ENCODE results near the gene TLR1. TPM values are rescaled to one million over a fixed set of nuclear protein-coding genes. Genes with fewer than 3 reads are reported as not detected.
"Not testable (repeated sequence)": the region's sequence is repeated elsewhere in the genome, so short reads cannot be mapped to it uniquely, and the experiment has no call there.

The TLR1 gene
- total RNA-seq, 1 donor from 2014 or later = 3.1 TPM

DNA sequence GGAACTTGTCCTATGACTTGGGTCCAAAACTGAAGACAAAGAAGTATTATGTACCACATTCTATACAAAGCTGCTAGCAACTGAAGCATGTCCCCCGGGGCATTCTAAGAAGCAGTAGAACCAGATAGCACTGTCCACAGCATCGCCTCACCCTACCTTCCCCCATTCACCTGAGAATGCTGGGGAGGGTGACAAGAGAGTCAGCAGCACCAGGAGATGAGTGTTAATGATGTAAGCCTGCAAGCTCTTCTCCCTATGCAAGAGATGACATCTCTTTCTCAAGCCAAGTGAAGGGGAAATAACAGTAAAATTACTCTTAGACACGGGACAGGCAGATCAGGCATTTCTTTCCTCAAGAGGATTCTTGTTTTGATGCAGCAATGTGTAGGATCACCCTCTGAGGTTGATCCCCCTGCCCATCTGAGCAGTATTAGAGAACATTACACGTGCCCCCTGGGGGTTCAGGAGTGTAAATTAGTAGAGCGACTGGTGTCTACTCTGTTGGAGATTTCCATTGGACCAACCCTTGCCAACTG, 13.9 kb upstream of the TLR1 start:
- DNase-seq (ENCODE audit: low spot score, unreplicated experiment) = no peak
- peaks cover 17% of the 10 kb centered on the region for H3K9me3 Mint-ChIP-seq (ENCODE audit: low read depth)
- peaks cover 3% of the 10 kb centered on the region for H3K4me1 Mint-ChIP-seq (ENCODE audit: low read depth)
- H3K36me3 Mint-ChIP-seq (ENCODE audit: insufficient read depth) = peaks cover 5% of the 10 kb centered on the region
- no peak overlapping the region for H3K27ac Mint-ChIP-seq
- no peak overlapping the region for H3K4me3 Mint-ChIP-seq (ENCODE audit: low read depth)
- TF ChIP-seq, protein P1, sequence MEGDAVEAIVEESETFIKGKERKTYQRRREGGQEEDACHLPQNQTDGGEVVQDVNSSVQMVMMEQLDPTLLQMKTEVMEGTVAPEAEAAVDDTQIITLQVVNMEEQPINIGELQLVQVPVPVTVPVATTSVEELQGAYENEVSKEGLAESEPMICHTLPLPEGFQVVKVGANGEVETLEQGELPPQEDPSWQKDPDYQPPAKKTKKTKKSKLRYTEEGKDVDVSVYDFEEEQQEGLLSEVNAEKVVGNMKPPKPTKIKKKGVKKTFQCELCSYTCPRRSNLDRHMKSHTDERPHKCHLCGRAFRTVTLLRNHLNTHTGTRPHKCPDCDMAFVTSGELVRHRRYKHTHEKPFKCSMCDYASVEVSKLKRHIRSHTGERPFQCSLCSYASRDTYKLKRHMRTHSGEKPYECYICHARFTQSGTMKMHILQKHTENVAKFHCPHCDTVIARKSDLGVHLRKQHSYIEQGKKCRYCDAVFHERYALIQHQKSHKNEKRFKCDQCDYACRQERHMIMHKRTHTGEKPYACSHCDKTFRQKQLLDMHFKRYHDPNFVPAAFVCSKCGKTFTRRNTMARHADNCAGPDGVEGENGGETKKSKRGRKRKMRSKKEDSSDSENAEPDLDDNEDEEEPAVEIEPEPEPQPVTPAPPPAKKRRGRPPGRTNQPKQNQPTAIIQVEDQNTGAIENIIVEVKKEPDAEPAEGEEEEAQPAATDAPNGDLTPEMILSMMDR (IDR thresholded peaks at IDR 0.05; ENCODE audit: unreplicated experiment) = no peak
- peaks cover 9% of the 10 kb centered on the region for H3K27me3 Mint-ChIP-seq

- TF ChIP-seq, protein P1 (IDR thresholded peaks at IDR 0.05; ENCODE audit: unreplicated experiment) = no peak
- Mint-ChIP-seq H3K36me3 (ENCODE audit: insufficient read depth) (no peaks in the 10 kb centered on the region), H3K4me1 (ENCODE audit: low read depth) (peaks cover 3% of the 10 kb centered on the region), H3K4me3 (ENCODE audit: low read depth) (no peak overlapping the region), H3K9me3 (ENCODE audit: low read depth) (peaks cover 9% of the 10 kb centered on the region), H3K27ac (no peak overlapping the region), H3K27me3 (peaks cover 9% of the 10 kb centered on the region)
- no peak for DNase-seq (ENCODE audit: low spot score, unreplicated experiment)
Measured at GRCh38 chr4:38815885-38816782, 11.5 kb upstream of the TLR1 start.

GRCh38 chr4:38814386-38814785, 9.8 kb upstream of the TLR1 start:
- H3K9me3 Mint-ChIP-seq (ENCODE audit: low read depth) = peaks cover 9% of the 10 kb centered on the region
- peaks cover 3% of the 10 kb centered on the region for H3K27me3 Mint-ChIP-seq
- TF ChIP-seq, protein P1 (IDR thresholded peaks at IDR 0.05; ENCODE audit: unreplicated experiment) = no peak

GRCh38 chr4:38811297-38811696, 6.7 kb upstream of the TLR1 start:
- H3K36me3 Mint-ChIP-seq (ENCODE audit: insufficient read depth) = no peaks in the 10 kb centered on the region
- DNase-seq (ENCODE audit: low spot score, unreplicated experiment) = no peak
- no peaks in the 10 kb centered on the region for H3K27me3 Mint-ChIP-seq
- no peak overlapping the region for H3K27ac Mint-ChIP-seq
- TF ChIP-seq, protein P1 (IDR thresholded peaks at IDR 0.05; ENCODE audit: unreplicated experiment) = no peak
- H3K9me3 Mint-ChIP-seq (ENCODE audit: low read depth) = peaks cover 9% of the 10 kb centered on the region
- peaks cover 3% of the 10 kb centered on the region for H3K4me1 Mint-ChIP-seq (ENCODE audit: low read depth)
- H3K4me3 Mint-ChIP-seq (ENCODE audit: low read depth) = no peak overlapping the region

More at GRCh38 chr4:38814386-38814785, 9.8 kb upstream of the TLR1 start:
- Mint-ChIP-seq H3K27ac (no peak overlapping the region), H3K36me3 (ENCODE audit: insufficient read depth) (no peaks in the 10 kb centered on the region), H3K4me1 (ENCODE audit: low read depth) (peaks cover 3% of the 10 kb centered on the region), H3K4me3 (ENCODE audit: low read depth) (no peak overlapping the region)
- no peak for DNase-seq (ENCODE audit: low spot score, unreplicated experiment)

DNA sequence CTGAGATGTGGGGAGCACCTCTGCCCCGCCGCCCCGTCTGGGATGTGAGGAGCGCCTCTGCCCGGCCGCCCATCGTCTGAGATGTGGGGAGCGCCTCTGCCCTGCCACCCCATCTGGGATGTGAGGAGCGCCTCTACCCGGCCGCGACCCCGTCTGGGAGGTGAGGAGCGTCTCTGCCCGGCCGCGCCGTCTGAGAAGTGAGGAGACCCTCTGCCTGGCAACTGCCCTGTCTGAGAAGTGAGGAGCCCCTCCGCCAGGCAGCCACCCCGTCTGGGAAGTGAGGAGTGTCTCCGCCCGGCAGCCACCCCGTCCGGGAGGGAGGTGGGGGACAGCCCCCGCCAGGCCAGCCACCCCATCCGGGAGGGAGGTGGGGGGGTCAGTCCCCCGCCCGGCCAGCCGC, 2.9 kb upstream of the TLR1 start:
- H3K27ac Mint-ChIP-seq; DNase-seq (ENCODE audit: low spot score, unreplicated experiment); H3K36me3 Mint-ChIP-seq (ENCODE audit: insufficient read depth); H3K27me3 Mint-ChIP-seq; H3K4me3 Mint-ChIP-seq (ENCODE audit: low read depth); H3K9me3 Mint-ChIP-seq (ENCODE audit: low read depth): not testable (repeated sequence)
- peaks cover 26% of the 10 kb centered on the region for H3K4me1 Mint-ChIP-seq (ENCODE audit: low read depth)

DNA sequence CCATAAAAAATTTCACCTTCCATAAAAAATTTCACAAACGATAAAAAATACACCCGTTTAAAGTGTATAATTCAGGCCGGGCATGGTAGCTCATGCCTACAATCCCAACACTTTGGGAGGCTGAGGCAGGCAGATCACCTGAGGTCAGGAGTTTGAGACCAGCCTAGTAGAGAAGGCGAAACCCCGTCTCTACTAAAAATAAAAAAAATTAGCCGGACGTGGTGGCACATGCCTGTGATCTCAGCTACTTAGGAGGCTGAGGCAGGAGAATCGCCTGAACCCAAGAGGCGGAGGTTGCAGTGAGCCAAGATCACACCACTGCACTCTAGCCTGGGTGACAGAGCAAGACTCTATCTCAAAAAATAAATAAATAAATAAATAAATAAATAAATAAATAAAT, 1.7 kb upstream of the TLR1 start:
- H3K36me3 Mint-ChIP-seq (ENCODE audit: insufficient read depth); DNase-seq (ENCODE audit: low spot score, unreplicated experiment); H3K27me3 Mint-ChIP-seq; H3K27ac Mint-ChIP-seq; H3K4me3 Mint-ChIP-seq (ENCODE audit: low read depth): not testable (repeated sequence)
- peaks cover 11% of the 10 kb centered on the region for H3K9me3 Mint-ChIP-seq (ENCODE audit: low read depth)
- peaks cover 26% of the 10 kb centered on the region for H3K4me1 Mint-ChIP-seq (ENCODE audit: low read depth)

Data from progenitor cell of endocrine pancreas (in vitro differentiated cells).